NCI-H2196 treated with DMSO at 0.1 percent for 48 hours (cell line): Measurements from ENCODE around the gene GPC3.

ENCODE experiments used
- DNase-seq: peaks from one replicate; lab custom pipeline; 2025; ENCODE audit not compliant: unreplicated experiment; lab: John Stamatoyannopoulos, UW

Gene GPC3

GRCh38 chrX:133575501-133576136 lies 409.8 kb downstream of the GPC3 start:
- no peak for DNase-seq

DNA sequence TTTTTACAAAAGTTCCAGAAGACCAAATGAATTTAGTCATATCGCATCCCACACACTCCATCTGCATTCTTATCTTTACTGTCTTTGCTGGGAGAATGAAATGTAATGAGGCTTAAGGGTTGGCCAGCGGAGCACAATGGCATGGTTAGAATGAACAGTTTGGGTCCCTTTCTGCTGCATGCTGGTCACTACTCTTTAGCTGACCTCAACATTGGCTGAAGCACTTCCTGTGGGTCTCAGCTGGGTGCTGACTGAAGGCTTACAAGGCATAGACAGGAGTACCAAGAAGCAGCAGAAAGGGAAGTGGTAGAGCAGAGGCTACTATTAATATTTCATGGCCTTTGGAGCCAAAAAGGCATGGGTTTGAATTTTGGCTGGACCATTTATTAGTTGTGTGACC lies 410.7 kb downstream of the GPC3 start:
- no peak for DNase-seq

DNA sequence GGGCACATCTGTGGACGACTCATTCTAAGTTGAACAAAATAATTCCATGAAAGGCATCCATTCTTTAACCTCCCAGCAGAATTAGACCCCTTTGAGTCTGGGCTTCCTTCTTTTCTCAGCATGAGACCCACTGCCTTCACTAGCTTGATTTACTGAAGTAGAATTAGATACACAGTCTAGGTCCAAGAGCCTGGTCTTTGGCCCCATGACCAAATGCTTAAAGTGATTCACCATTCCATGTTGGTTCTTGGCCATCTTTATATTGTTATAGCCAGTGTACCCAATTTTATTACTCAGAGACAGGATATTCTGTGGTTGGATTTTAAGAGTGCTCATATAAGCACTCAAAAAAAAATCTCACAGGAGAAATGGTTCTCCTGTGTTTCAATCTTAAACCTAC lies 414.8 kb downstream of the GPC3 start:
- DNase-seq: no peak

DNA sequence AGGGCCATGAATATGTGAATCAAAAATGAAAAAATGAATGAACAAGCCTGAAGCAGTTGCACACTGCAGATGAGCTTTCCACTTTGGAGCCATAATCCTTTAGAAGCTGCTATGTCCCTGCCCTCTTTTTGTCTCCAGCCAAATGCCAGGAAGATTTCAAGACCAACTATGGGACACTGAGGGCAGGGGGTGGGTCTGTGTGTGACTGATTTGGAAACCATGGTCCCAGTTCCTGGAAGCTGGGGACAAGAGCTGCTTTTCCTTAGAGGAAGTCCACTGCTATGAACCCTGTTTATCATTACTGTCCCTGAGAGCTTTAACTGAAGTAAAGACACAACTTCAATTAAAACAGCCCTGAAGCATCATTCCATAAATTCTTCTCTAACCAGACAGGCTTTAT lies 416.2 kb downstream of the GPC3 start:
- no peak for DNase-seq

DNA sequence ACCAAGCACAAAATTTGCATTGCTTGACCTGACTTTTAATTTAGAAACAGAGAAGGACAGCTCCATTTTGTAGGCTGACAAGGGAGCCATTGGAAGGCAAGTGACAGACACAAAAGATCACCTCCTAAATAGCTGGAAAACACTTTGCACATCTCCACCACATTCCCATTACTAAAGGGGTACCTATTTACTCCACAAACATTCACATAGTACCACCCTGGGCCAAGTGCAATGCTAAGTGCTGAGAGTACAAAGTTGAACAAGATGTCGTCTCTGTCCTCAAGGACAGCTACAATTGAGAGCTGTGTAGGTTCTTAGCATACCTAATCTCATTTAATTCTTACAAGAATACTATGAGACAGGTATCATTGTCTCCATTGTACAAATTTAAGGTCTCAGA lies 417.3 kb downstream of the GPC3 start:
- no peak for DNase-seq

DNA sequence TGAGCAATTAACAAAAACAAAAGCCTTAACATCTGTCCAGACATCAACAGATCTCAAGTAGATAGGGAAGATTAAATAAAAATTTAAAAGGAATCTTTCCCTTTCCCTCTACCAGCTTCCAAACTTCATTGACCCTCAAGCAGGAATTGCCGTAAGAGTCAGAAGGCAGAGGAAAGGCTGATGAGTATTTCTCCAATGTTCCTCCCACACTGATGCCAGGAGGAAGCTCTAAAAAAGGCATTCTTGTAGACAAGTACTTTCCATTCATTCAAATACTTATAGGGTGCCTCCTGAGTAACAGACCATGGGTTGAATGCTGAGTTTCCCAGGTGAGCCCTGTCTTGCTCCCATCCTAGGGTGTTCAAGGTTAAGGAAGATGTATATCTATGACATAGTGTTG lies 418.5 kb downstream of the GPC3 start:
- no peak for DNase-seq

DNA sequence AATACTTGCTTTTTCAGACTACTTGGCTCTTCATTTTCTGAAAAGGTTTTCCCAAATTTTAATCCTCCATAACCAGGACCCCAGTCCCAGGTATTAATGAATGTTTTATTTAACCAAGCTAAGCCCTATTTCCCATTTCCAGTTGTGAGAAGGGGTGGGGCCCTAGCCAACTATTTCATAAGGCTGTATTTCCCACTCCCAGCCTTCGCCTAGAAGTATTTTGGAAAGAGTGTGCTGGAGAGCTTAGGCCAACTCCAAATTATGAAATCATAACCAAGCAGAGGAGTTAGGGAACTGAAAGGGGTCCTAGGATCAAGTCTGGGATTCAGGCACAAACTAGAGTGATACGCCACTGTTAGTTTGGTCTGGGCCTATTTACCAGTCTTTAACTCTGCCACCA lies 421.7 kb downstream of the GPC3 start:
- no peak for DNase-seq

- no peak for DNase-seq
These were observed 424.1 kb downstream of the GPC3 start for GRCh38 chrX:133561251-133561650.

DNA sequence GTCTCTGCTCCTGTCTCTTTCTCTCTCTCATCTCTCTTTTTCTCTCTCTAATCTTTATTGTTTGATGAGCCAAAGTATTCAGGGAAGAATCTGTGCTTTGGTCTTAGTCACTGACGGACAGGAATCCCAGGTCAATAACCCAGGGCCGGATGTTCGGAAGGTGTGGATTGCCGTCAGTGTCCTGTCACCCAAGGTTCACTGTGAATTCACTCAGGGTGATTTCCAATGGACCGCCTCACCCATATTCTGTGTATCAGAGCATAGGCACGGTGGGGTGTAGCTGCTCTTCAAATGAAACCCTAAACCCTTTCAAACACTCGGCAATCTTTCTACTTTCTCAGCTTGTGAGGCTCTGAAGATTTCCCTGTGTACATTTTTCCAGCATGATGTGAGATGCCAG lies 425.5 kb downstream of the GPC3 start:
- no peak for DNase-seq

GRCh38 chrX:133555782-133556458 lies 429.5 kb downstream of the GPC3 start:
- no peak for DNase-seq

DNA sequence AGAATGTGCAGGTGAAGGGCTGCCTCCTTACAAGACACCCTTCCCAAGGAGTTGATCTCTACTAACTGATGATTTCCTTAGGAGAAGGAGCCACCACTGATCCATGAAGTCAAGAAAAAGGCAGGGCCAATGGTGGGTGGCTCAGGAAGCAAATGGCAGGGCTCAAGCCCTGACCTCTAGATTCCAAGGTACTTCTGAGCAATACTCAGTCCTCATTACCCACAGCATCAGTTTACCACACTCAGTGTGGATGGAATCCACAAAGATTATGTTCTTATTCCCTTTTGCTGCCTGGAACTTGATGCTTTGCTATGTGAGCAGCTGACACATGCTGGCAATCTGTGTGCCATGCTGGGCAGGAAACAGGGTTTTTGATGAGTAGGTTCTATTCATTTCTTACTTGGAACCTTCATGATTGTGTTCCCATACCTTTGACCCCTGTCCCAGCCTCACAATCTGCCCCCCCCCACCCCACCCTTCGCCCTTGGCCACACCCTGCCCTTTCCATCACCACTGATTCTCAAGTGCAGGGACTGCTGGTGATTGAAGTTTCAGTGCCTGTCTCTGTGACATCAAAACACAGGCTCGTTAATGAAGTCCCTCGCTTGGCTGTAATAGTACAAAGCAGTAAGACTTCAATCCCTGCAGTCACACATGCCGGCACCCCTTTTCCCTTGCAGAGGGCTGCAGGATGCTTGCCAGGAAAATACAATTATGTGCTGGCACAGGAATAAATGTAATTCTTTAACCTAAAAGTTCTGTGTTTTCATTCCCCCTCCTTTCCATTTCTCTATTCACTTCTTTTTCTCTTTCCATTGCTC lies 434.5 kb downstream of the GPC3 start:
- no peak for DNase-seq

GRCh38 chrX:133549295-133549933 lies 436.0 kb downstream of the GPC3 start:
- DNase-seq: no peak

- DNase-seq: no peak
These were observed 439.0 kb downstream of the GPC3 start for GRCh38 chrX:133546441-133546840.

DNA sequence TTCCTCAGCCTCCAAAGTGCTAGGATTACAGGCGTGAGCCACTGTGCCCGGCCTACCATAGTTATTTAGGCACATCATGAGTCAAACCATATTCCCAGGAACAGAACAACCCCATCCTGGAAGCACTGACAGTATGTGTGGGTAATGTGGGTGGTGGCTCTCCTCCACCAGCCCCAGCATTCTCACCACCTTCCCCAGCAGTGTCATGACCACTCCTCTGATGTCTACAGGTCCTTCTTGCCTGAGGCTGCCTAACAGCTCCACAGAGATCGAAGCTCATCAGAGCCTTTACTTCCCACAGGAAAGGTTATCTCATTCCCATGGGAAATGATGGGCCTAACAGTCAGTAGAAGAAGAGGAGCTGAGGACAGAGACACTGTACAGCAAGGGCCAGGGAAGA lies 440.6 kb downstream of the GPC3 start:
- DNase-seq: no peak

GRCh38 chrX:133544115-133544514 lies 441.3 kb downstream of the GPC3 start:
- DNase-seq: peak; percentile 5

- no peak for DNase-seq
These were observed 441.7 kb downstream of the GPC3 start for GRCh38 chrX:133543654-133544053.

- no peak for DNase-seq
These were observed 442.9 kb downstream of the GPC3 start for GRCh38 chrX:133542476-133542875.

GRCh38 chrX:133541021-133541420 lies 444.4 kb downstream of the GPC3 start:
- no peak for DNase-seq

- no peak for DNase-seq
These were observed 447.2 kb downstream of the GPC3 start for GRCh38 chrX:133538148-133538547.

GRCh38 chrX:133537142-133537541 lies 448.3 kb downstream of the GPC3 start:
- DNase-seq: no peak

GRCh38 chrX:133535066-133535465 lies 450.3 kb downstream of the GPC3 start:
- DNase-seq: no peak

- DNase-seq: no peak
These were observed 451.2 kb downstream of the GPC3 start for GRCh38 chrX:133534172-133534571.
